ENCODE data around the gene NDUFAF7. TPM values are rescaled to one million over a fixed set of nuclear protein-coding genes. Genes with fewer than 3 reads are reported as not detected.

The NDUFAF7 gene
- total RNA-seq, 1 experiment from 2014 or later = 103 TPM

DNA sequence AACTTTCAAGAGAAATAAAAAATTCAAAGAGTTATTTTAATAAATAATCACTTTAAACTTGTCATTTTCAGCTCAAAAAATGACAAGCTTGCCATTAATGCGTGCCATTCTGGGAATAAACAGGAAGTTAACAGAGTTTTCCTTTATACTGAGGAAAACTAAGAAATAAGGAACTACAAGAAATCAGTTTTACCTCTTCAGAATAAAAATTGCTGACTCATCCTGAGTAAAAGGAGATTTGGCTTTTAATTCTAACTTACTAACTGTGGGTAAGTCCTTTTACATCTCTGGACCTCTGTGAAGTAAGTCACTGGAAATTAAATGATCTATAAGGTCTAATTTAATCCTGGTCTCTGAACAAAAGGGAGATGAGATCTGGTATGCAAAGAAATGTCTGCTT, 16.2 kb upstream of the NDUFAF7 start:
- Histone ChIP-seq H3K23ac (ENCODE audit: insufficient read length, low read depth, low read length) (no peak overlapping the region), H4K91ac (ENCODE audit: insufficient read length, low read depth, low read length) (no peak overlapping the region), H3K27me3 (ENCODE audit: insufficient read depth, low read length) (no peaks in the 10 kb centered on the region), H3K23me2 (ENCODE audit: insufficient read length, low read depth, low read length, poor library complexity, severe bottlenecking) (no peaks in the 10 kb centered on the region), H2BK120ac (ENCODE audit: low read depth, low read length, poor library complexity, severe bottlenecking) (no peak overlapping the region), H2BK5ac (ENCODE audit: insufficient read length, low read length) (no peak overlapping the region), H3K9ac (ENCODE audit: extremely low read depth, insufficient read length, low read length) (no peak overlapping the region), H3K56ac (ENCODE audit: insufficient read length, low read depth, low read length) (no peak overlapping the region), H2BK15ac (ENCODE audit: low read depth, low read length) (no peak overlapping the region), H3K4me1 (ENCODE audit: insufficient read depth, low read length) (no peaks in the 10 kb centered on the region), H2AFZ (ENCODE audit: low read length) (no peak overlapping the region), H3K79me1 (ENCODE audit: insufficient read depth, low read depth, low read length, poor library complexity, severe bottlenecking) (peaks cover 2% of the 10 kb centered on the region), H3T11ph (ENCODE audit: low read length) (no peak overlapping the region), H4K8ac (replicated peaks; ENCODE audit: insufficient read length, low read depth, low read length) (no peak overlapping the region), H4K5ac (ENCODE audit: insufficient read length, low read depth, low read length) (no peak overlapping the region), H3K14ac (ENCODE audit: insufficient read depth, low read length) (no peak overlapping the region), H2BK12ac (ENCODE audit: insufficient read length, low read depth, low read length) (no peak overlapping the region), H3K79me2 (ENCODE audit: insufficient read depth, low read length) (no peaks in the 10 kb centered on the region), H3K4ac (ENCODE audit: low read depth, low read length) (no peak overlapping the region), H3K27ac (ENCODE audit: insufficient read length, low read depth, low read length) (no peak overlapping the region), H3K9me3 (ENCODE audit: control insufficient read depth, low read depth, low read length) (peaks cover 5% of the 10 kb centered on the region), H4K20me1 (ENCODE audit: control insufficient read depth, insufficient read depth, insufficient read length) (no peaks in the 10 kb centered on the region), H3K18ac (ENCODE audit: insufficient read length, low read depth, low read length) (no peak overlapping the region), H2BK20ac (ENCODE audit: low read depth, low read length, poor library complexity, severe bottlenecking) (no peak overlapping the region), H2AK5ac (ENCODE audit: insufficient read length, low read length) (no peak overlapping the region), H3K4me2 (ENCODE audit: insufficient read depth, insufficient read length, low read length) (no peak overlapping the region)
- peaks cover 8 to 10% of the 10 kb centered on the region in 2 experiments for H3K4me1 Mint-ChIP-seq
- H3K9me3 Mint-ChIP-seq = peaks cover 0 to 4% of the 10 kb centered on the region in 2 experiments; a peak in 3 of 5 replicates
- no peak for DNase-seq
- no peak overlapping the region for H3K4me3 Mint-ChIP-seq
- H3K27me3 Mint-ChIP-seq (ENCODE audit: low read depth) = no peaks in the 10 kb centered on the region
- WGBS (ENCODE audit: extremely low coverage, insufficient read length, low lambda C conversion rate) = no CpG with 5 or more reads among the region's 1 CpG
- TF ChIP-seq CTCF (conservative IDR thresholded peaks at IDR 0.05) = no peak
- H3K27ac Mint-ChIP-seq = peak overlapping the region in 2 of 3 experiments; percentile 17 to 90; a peak in 3 of 7 replicates
- peaks cover 72 to 94% (median 90%) of the 10 kb centered on the region in 3 experiments for H3K36me3 Mint-ChIP-seq (ENCODE audit: insufficient read depth in 1 of 3, low read depth in 3 of 3)

Measured in H9 (cell line).